ENCODE data around the gene CTNNA3.

DNA sequence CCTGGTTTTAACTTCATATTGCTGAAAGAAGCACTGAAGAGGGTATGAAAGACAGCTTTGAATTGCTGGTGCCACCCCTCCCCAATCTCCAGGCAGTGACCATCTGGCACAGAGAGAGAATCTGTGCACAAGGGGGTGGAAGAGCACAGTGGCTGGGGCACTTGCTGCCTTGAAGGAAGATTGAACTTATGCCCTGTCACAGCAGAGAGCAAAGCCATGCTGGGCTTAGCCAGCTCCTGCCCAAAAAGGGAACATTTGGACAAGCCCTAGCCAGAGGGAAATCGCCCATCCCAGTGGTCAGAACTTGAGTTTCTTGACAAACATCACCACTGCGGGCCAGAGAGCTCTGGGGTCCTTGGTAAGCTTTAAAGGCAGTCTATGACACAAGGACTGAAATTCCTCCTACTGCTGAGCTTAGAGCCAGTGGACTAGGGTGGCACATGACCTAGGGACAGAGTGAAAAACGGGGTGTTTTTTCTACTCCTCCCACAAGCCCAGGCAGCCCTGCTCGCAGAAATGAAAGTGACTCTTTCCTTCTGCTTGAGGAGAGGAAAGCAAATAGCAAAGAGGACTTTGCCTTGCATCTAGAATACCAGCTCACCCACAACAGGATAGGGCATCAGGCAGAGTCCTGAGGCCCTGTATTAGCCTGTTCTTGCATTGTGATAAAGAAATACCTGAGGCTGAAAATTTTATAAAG, 257.2 kb downstream of the CTNNA3 start:
- TF ChIP-seq CTCF (IDR thresholded peaks at IDR 0.05) (no peak), POLR2A (IDR thresholded peaks at IDR 0.05) (no peak)

All from lower leg skin (tissue), 3 donors.